T-helper 2 cell treated with Interferon-gamma antibody and Interleukin-4, amounts not matched to agents 5 μg/mL and 100 μg/mL, for 36 hours (primary cell): ENCODE measurements around the gene TMEM156.
"Not testable (repeated sequence)": the region's sequence is repeated elsewhere in the genome, so short reads cannot be mapped to it uniquely, and the experiment has no call there.

Experiments
- DNase-seq: peaks from one replicate; pipeline ENCODE4 v3.0.0; 2021; ENCODE audit warnings: low spot score
- H3K27ac Mint-ChIP-seq: one replicate; pipeline ENCODE4 v1.8.0; 2021; ENCODE audit warnings: mild to moderate bottlenecking, mixed read lengths
- H3K27me3 Mint-ChIP-seq: one replicate; pipeline ENCODE4 v1.8.0; 2021; ENCODE audit warnings: low read depth, mixed read lengths
- H3K36me3 Mint-ChIP-seq: one replicate; pipeline ENCODE4 v1.8.0; 2021; ENCODE audit warnings: low read depth, mixed read lengths
- H3K4me1 Mint-ChIP-seq: one replicate; pipeline ENCODE4 v1.8.0; 2021; ENCODE audit warnings: low read depth, mixed read lengths
- H3K4me3 Mint-ChIP-seq: one replicate; pipeline ENCODE4 v1.8.0; 2022; ENCODE audit warnings: mild to moderate bottlenecking, moderate library complexity, mixed read lengths
- H3K9me3 Mint-ChIP-seq: one replicate; pipeline ENCODE4 v1.8.0; 2021; ENCODE audit warnings: mixed read lengths

The TMEM156 gene

GRCh38 chr4:38994135-38994534 is 38.1 kb downstream of the TMEM156 start:
- peaks cover 54% of the 10 kb centered on the region for H3K36me3 Mint-ChIP-seq
- no peak overlapping the region for H3K4me3 Mint-ChIP-seq
- no peak for DNase-seq
- H3K27ac Mint-ChIP-seq = no peak overlapping the region
- H3K27me3 Mint-ChIP-seq = no peaks in the 10 kb centered on the region
- no peaks in the 10 kb centered on the region for H3K9me3 Mint-ChIP-seq
- peaks cover 8% of the 10 kb centered on the region for H3K4me1 Mint-ChIP-seq

GRCh38 chr4:38993683-38994082 is 38.5 kb downstream of the TMEM156 start:
- Mint-ChIP-seq H3K4me3 (no peak overlapping the region), H3K4me1 (peaks cover 12% of the 10 kb centered on the region), H3K27me3 (no peaks in the 10 kb centered on the region), H3K36me3 (peaks cover 57% of the 10 kb centered on the region), H3K9me3 (no peaks in the 10 kb centered on the region), H3K27ac (peak overlapping the region; percentile 16)
- DNase-seq = no peak

DNA sequence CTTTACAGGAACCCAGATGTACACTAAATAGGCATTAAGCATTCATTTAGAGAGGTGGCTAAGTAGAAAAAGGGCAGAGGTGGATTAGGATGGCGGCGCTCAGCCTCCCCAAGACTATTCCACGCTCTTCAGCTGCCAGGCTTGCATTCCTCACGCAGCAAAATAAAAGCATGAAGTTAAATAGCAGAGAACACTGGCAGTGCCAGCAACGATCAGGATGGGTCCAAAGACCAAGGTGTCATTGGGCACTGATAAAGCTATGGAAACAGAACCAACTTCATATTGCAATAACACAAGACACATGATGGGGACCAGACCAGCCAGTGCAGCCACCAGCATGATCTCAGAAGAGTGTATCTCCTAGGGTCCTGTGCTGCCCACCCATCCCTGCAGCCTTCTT is 42.0 kb downstream of the TMEM156 start:
- no peak for DNase-seq
- no peaks in the 10 kb centered on the region for H3K9me3 Mint-ChIP-seq
- no peak overlapping the region for H3K4me3 Mint-ChIP-seq
- H3K27me3 Mint-ChIP-seq = no peaks in the 10 kb centered on the region
- H3K4me1 Mint-ChIP-seq = peaks cover 38% of the 10 kb centered on the region
- no peak overlapping the region for H3K27ac Mint-ChIP-seq
- peaks cover 58% of the 10 kb centered on the region for H3K36me3 Mint-ChIP-seq

- no peak for DNase-seq
- no peak overlapping the region for H3K4me3 Mint-ChIP-seq
- H3K9me3 Mint-ChIP-seq = no peaks in the 10 kb centered on the region
- no peaks in the 10 kb centered on the region for H3K27me3 Mint-ChIP-seq
- no peak overlapping the region for H3K27ac Mint-ChIP-seq
- peaks cover 55% of the 10 kb centered on the region for H3K36me3 Mint-ChIP-seq
- H3K4me1 Mint-ChIP-seq = peaks cover 42% of the 10 kb centered on the region
These were observed 42.7 kb downstream of the TMEM156 start for GRCh38 chr4:38989487-38989886.

DNA sequence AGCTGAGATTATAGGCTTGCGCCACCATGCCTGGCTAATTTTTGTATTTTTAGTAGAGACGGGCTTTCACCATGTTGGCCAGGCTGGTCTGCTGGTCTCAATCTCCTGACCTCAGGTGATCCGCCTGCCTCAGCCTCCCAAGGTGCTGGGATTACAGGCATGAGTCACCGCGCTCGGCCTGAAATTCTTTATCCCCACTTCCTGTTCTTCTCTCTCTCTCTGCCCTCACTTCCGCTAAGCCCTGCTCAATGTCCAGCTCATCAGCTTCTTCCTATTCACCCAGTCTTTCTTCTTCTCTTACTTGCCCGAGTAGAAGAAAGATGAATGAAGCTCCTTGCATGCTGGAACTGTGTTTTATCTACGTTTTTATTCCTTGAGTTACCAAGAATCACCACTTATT is 43.9 kb downstream of the TMEM156 start:
- H3K27me3 Mint-ChIP-seq, H3K4me3 Mint-ChIP-seq, H3K9me3 Mint-ChIP-seq, DNase-seq: not testable (repeated sequence)
- peaks cover 48% of the 10 kb centered on the region for H3K4me1 Mint-ChIP-seq
- H3K36me3 Mint-ChIP-seq = peaks cover 57% of the 10 kb centered on the region
- peak overlapping the region; percentile 81 for H3K27ac Mint-ChIP-seq

- Mint-ChIP-seq H3K4me3 (peak overlapping the region; percentile 22), H3K36me3 (peaks cover 62% of the 10 kb centered on the region), H3K9me3 (no peaks in the 10 kb centered on the region), H3K27me3 (no peaks in the 10 kb centered on the region), H3K27ac (peak overlapping the region; percentile 62), H3K4me1 (peaks cover 54% of the 10 kb centered on the region)
- DNase-seq = no peak
These were observed 44.7 kb downstream of the TMEM156 start for GRCh38 chr4:38987491-38987890.

- Mint-ChIP-seq H3K4me3 (peak overlapping the region; percentile 70), H3K27ac (peak overlapping the region; percentile 78)
- no peak for DNase-seq
These were observed 46.7 kb downstream of the TMEM156 start for GRCh38 chr4:38985410-38986100.

GRCh38 chr4:38983787-38984598 is 48.2 kb downstream of the TMEM156 start:
- H3K4me1 Mint-ChIP-seq = peaks cover 68% of the 10 kb centered on the region
- H3K27me3 Mint-ChIP-seq = no peaks in the 10 kb centered on the region
- H3K9me3 Mint-ChIP-seq = no peaks in the 10 kb centered on the region
- DNase-seq = peak; percentile 24
- peak overlapping the region; percentile 45 for H3K4me3 Mint-ChIP-seq
- H3K27ac Mint-ChIP-seq = peak overlapping the region; percentile 79
- H3K36me3 Mint-ChIP-seq = peaks cover 75% of the 10 kb centered on the region

More at GRCh38 chr4:38985410-38986100, 46.7 kb downstream of the TMEM156 start:
- Mint-ChIP-seq H3K4me1 (peaks cover 67% of the 10 kb centered on the region), H3K27me3 (no peaks in the 10 kb centered on the region), H3K9me3 (no peaks in the 10 kb centered on the region), H3K36me3 (peaks cover 66% of the 10 kb centered on the region)

DNA sequence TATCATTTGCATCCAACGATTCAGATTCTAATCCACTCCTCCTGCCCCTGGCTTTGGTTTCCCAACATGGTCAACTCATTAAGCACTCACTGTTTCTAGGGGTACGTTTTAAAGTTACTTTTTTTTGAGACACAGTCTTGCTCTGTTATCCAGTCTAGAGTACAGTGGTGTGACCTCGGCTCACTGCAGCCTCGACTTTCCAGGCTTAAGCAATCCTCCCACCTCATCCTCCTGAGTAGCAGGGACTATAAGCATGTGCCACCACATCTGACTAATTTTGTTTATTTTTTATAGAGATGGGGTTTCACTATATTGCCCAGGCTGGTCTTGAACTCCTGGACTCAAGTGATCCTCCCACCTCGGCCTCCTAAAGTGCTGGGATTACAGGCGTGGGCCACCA is 48.9 kb downstream of the TMEM156 start:
- Mint-ChIP-seq H3K36me3 (peaks cover 75% of the 10 kb centered on the region), H3K9me3 (no peaks in the 10 kb centered on the region), H3K4me3 (no peak overlapping the region), H3K27ac (peak overlapping the region; percentile 51), H3K4me1 (peaks cover 61% of the 10 kb centered on the region), H3K27me3 (no peaks in the 10 kb centered on the region)
- no peak for DNase-seq

GRCh38 chr4:38982361-38983095 is 49.7 kb downstream of the TMEM156 start:
- peaks cover 74% of the 10 kb centered on the region for H3K36me3 Mint-ChIP-seq
- H3K9me3 Mint-ChIP-seq = no peaks in the 10 kb centered on the region
- peaks cover 55% of the 10 kb centered on the region for H3K4me1 Mint-ChIP-seq
- H3K27ac Mint-ChIP-seq = peak overlapping the region; percentile 78
- peak overlapping the region; percentile 35 for H3K4me3 Mint-ChIP-seq
- DNase-seq = no peak
- H3K27me3 Mint-ChIP-seq = no peaks in the 10 kb centered on the region

DNA sequence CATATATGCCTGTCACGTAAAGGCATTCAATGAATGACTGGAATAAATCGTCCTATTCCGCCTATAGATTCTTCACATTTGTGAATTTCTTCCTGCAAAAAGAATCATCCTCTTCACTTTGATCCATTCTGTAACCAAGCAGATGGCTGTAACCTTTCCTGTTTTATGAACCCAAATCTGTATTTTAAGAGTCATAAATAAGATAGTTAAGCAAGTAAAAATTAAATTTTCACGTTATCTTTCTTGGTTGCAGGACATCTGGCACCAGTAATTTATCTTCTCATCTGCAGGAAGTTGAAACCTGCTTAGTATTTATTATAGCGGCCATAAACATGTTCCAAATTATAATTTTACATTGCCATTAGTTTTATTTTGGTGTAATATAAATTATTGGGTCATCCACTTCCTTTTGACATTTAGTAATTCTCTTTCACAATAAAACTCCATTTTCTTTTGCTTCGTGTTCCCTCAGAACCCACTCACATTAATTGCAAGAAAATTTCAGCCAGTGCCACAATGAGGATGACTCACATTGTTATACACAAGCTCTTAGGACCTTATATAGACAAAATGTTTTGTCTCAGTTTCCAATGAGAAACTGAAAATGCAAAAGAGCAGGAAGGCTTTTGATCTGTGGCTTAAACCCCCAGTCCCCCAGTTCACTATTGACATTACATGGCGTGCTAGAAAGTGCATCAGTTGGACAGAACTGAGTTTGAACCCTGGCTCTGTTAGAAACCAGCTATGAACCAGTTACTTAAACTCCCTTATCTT is 51.1 kb downstream of the TMEM156 start:
- DNase-seq = peak; percentile 42
- H3K36me3 Mint-ChIP-seq = peaks cover 76% of the 10 kb centered on the region
- H3K9me3 Mint-ChIP-seq = no peaks in the 10 kb centered on the region
- peaks cover 45% of the 10 kb centered on the region for H3K4me1 Mint-ChIP-seq
- H3K27ac Mint-ChIP-seq = peak overlapping the region; percentile 78
- H3K27me3 Mint-ChIP-seq = no peaks in the 10 kb centered on the region
- H3K4me3 Mint-ChIP-seq = peak overlapping the region; percentile 35

DNA sequence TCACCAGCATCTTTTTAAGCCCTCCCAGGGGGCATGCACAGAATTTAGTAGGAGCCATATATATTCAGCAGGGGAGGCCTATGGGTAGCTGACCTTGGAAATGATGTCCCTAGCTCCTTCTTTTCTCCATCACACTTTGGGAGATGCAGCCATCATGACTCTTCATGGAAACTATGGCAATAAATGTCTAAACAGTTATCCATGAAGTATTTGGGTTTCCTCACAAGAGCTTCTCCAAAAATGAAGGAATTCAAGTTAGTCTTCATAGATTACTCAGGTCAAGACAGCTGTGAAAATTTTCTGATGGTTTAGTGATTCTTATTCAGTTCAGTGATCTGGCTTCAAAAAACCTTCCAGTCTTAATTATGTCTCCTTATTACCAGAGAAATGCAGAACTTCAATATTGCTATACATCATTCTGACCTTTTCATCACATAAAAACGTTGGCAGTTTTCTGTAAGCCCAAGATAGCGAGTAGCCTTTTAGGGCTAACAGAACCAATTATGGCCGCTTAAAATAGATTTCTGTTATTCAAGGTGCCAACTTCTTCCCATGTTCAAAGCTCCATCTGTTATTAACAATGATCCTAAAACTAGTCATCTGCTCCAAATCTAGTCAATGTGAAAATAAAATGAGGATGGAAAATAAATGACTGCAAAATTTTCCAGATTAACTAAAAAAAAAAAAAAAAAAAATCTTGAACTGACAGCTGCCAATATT is 52.5 kb downstream of the TMEM156 start:
- no peak overlapping the region for H3K27ac Mint-ChIP-seq
- H3K36me3 Mint-ChIP-seq = peaks cover 76% of the 10 kb centered on the region
- no peak overlapping the region for H3K4me3 Mint-ChIP-seq
- no peaks in the 10 kb centered on the region for H3K27me3 Mint-ChIP-seq
- H3K4me1 Mint-ChIP-seq = peaks cover 36% of the 10 kb centered on the region
- DNase-seq = no peak
- no peaks in the 10 kb centered on the region for H3K9me3 Mint-ChIP-seq

- no peak overlapping the region for H3K27ac Mint-ChIP-seq
- DNase-seq = no peak
- H3K4me1 Mint-ChIP-seq = peaks cover 32% of the 10 kb centered on the region
- H3K9me3 Mint-ChIP-seq = no peaks in the 10 kb centered on the region
- no peaks in the 10 kb centered on the region for H3K27me3 Mint-ChIP-seq
- no peak overlapping the region for H3K4me3 Mint-ChIP-seq
- peaks cover 72% of the 10 kb centered on the region for H3K36me3 Mint-ChIP-seq
These were observed 53.1 kb downstream of the TMEM156 start for GRCh38 chr4:38979081-38979480.
